ENCODE measurements around the gene SLC17A9. TPM values are rescaled to one million over a fixed set of nuclear protein-coding genes. Genes with fewer than 3 reads are reported as not detected.

Gene SLC17A9
- total RNA-seq, 1 donor from 2014 or later = 15.2 TPM

DNA sequence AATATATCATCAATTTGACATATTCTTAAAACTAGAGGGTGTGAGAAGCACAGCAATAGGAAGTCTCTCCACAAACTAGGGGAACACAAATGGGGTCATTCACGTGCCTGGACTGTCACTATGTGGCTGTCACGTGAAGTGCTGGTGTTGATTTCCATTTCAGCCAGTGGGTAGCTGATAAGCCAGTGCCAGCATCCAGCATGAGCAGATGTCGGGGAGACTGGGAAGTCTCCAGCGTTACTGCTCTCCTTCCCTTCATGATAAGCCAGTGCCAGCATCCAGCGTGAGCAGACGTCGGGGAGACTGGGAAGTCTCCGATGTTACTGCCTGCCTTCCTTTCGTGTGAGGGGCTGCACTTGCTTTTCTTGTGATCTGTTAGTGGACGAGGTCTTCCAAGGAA, 5.6 kb upstream of the SLC17A9 start:
- intact Hi-C loops (cut with DNase I) = no loop called here
- Histone ChIP-seq H3K27ac (no peak overlapping the region), H3K4me1 (peaks cover 3% of the 10 kb centered on the region), H3K27me3 (no peaks in the 10 kb centered on the region), H3K4me3 (no peak overlapping the region), H3K36me3 (peaks cover 67% of the 10 kb centered on the region), H3K9me3 (no peaks in the 10 kb centered on the region)
- ATAC-seq (no peak), DNase-seq (peak; percentile 23)
- TF ChIP-seq, protein P1, sequence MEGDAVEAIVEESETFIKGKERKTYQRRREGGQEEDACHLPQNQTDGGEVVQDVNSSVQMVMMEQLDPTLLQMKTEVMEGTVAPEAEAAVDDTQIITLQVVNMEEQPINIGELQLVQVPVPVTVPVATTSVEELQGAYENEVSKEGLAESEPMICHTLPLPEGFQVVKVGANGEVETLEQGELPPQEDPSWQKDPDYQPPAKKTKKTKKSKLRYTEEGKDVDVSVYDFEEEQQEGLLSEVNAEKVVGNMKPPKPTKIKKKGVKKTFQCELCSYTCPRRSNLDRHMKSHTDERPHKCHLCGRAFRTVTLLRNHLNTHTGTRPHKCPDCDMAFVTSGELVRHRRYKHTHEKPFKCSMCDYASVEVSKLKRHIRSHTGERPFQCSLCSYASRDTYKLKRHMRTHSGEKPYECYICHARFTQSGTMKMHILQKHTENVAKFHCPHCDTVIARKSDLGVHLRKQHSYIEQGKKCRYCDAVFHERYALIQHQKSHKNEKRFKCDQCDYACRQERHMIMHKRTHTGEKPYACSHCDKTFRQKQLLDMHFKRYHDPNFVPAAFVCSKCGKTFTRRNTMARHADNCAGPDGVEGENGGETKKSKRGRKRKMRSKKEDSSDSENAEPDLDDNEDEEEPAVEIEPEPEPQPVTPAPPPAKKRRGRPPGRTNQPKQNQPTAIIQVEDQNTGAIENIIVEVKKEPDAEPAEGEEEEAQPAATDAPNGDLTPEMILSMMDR (IDR thresholded peaks at IDR 0.05) = no peak

GRCh38 chr20:62947532-62948300, 4.8 kb upstream of the SLC17A9 start:
- Histone ChIP-seq H3K9me3 (no peaks in the 10 kb centered on the region), H3K27ac (no peak overlapping the region), H3K27me3 (no peaks in the 10 kb centered on the region), H3K36me3 (peaks cover 60% of the 10 kb centered on the region), H3K4me3 (no peak overlapping the region), H3K4me1 (peaks cover 10% of the 10 kb centered on the region)
- no peak for ATAC-seq
- intact Hi-C loops (cut with DNase I) = no loop called here
- TF ChIP-seq, protein P1 (IDR thresholded peaks at IDR 0.05) = no peak
- peak; percentile 18 for DNase-seq

GRCh38 chr20:62949153-62949821, 3.2 kb upstream of the SLC17A9 start:
- intact Hi-C loops (cut with DNase I) = no loop called here

DNA sequence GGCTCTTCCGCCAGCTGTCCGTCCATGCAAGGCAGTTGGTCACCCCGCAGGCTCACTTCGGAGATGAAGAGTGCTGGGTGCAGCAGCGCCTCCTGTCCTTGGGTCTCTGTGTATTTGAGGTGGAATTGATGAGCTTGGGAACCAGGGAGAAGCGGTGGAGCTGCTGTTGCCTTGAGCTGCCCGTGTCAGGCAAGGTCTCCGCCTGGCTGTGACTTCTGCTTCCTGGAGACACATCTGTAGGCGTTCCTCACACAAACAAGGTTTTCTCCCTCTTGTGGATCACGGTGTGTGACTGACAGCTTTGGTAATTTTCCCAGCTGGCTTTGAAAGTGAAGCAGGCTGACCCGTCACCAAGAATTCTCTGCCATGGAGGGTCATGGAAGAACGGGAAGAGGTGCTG, 2.5 kb upstream of the SLC17A9 start:
- DNase-seq = no peak

More at GRCh38 chr20:62949153-62949821, 3.2 kb upstream of the SLC17A9 start:
- Histone ChIP-seq H3K4me3 (no peak overlapping the region), H3K27ac (no peak overlapping the region), H3K4me1 (peaks cover 26% of the 10 kb centered on the region), H3K36me3 (peaks cover 45% of the 10 kb centered on the region), H3K9me3 (no peaks in the 10 kb centered on the region), H3K27me3 (no peaks in the 10 kb centered on the region)
- TF ChIP-seq, protein P1 (IDR thresholded peaks at IDR 0.05) = no peak
- ATAC-seq (no peak), DNase-seq (no peak)

GRCh38 chr20:62950741-62951140, 1.8 kb upstream of the SLC17A9 start:
- no peaks in the 10 kb centered on the region for H3K9me3 ChIP-seq
- H3K4me3 ChIP-seq = no peak overlapping the region
- peaks cover 30% of the 10 kb centered on the region for H3K36me3 ChIP-seq
- H3K27ac ChIP-seq = no peak overlapping the region
- TF ChIP-seq, protein P1 (IDR thresholded peaks at IDR 0.05) = no peak
- ATAC-seq = no peak
- no peaks in the 10 kb centered on the region for H3K27me3 ChIP-seq
- no peak for DNase-seq
- intact Hi-C loops (cut with DNase I) = no loop called here
- peaks cover 30% of the 10 kb centered on the region for H3K4me1 ChIP-seq

More for the DNA sequence above, 2.5 kb upstream of the SLC17A9 start:
- H3K27ac ChIP-seq = no peak overlapping the region
- no peaks in the 10 kb centered on the region for H3K27me3 ChIP-seq
- TF ChIP-seq, protein P1 (IDR thresholded peaks at IDR 0.05) = no peak
- H3K9me3 ChIP-seq = no peaks in the 10 kb centered on the region
- intact Hi-C loops (cut with DNase I) = no loop called here
- H3K4me1 ChIP-seq = peaks cover 30% of the 10 kb centered on the region
- ATAC-seq = no peak
- H3K36me3 ChIP-seq = peaks cover 38% of the 10 kb centered on the region
- no peak overlapping the region for H3K4me3 ChIP-seq

All from upper lobe of right lung (tissue), 1 donor.